Measurements from ENCODE around the gene CFAP299. TPM values are rescaled to one million over a fixed set of nuclear protein-coding genes. Genes with fewer than 3 reads are reported as not detected.

CFAP299 gene
- total and polyA plus RNA-seq, 2 donors (not counting 3 experiments of a cell fraction or from before 2014, with no cell fraction given): not detected

DNA sequence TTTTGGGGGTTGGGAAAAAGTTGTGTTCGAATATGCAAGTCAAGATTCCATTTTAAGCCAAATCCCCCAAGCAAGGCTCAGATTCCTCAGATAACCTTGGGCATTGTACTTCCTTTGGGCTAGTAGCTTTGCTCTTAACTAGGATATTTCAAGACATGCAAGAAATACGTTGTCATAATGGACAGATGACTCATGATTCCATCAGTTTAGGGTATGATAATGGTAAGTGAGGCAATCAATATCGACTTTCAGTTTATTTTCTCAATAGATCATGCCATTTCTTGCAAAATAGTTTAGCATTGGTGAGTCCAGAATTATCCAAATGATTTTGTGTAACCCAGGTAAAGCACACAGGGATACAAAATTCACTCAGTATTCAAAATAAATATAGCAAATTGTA is 25.4 kb downstream of the CFAP299 start:
- Histone ChIP-seq H3K9me3 (replicated peaks; ENCODE audit: control insufficient read depth, insufficient read depth, low read length) (no peaks in the 10 kb centered on the region), H3K27ac (ENCODE audit: insufficient read depth, low read depth, low read length) (no peak overlapping the region), H3K79me2 (ENCODE audit: control insufficient read depth, insufficient read depth, low read length) (no peaks in the 10 kb centered on the region), H3K4me1 (ENCODE audit: control insufficient read depth, extremely low read depth, insufficient read depth, low read length) (no peaks in the 10 kb centered on the region), H3K36me3 (ENCODE audit: control insufficient read depth in 2 of 2, extremely low read depth in 1 of 2, insufficient read depth in 2 of 2, low read length in 2 of 2) (no peaks in the 10 kb centered on the region), H3K9ac (replicated peaks; ENCODE audit: extremely low read depth, insufficient read depth, low read length) (no peak overlapping the region), H2AFZ (ENCODE audit: low read depth, low read length) (no peak overlapping the region), H3K27me3 (ENCODE audit: control insufficient read depth in 2 of 2, insufficient read depth in 2 of 2, low read length in 2 of 2) (peaks cover 2 to 6% of the 10 kb centered on the region in 2 experiments), H3K4me2 (ENCODE audit: insufficient read depth, low read length) (no peak overlapping the region), H3K9me1 (replicated peaks; ENCODE audit: control insufficient read depth, extremely low read depth, insufficient read depth, low read length) (no peaks in the 10 kb centered on the region), H3K4me3 (replicated peaks in 1 of 3; ENCODE audit: insufficient read depth in 1 of 3, low read depth in 1 of 3, low read length in 3 of 3) (no peak overlapping the region), H4K20me1 (replicated peaks; ENCODE audit: control insufficient read depth, extremely low read depth, insufficient read depth, low read length) (no peaks in the 10 kb centered on the region)
- FAIRE-seq (no peak), DNase-seq (ENCODE audit: low read depth, low spot score) (no peak)
- CTCF ChIA-PET: no interaction called here
- dilution Hi-C loops (cut with MboI; ENCODE audit: extremely low pct_ligation_motif_present, low sequenced_read_pairs): no loop called here
- intact Hi-C loops (cut with micrococcal nuclease): loop anchor here (1.0 to 5.0 kb wide), 3 partner anchors 680 to 991 kb away; no protein-coding TSS in a partner anchor
- POLR2A ChIA-PET: no interaction called here
- TF ChIP-seq EZH2 (IDR thresholded peaks at IDR 0.05; ENCODE audit: borderline replicate concordance, low read depth, low read length, severe bottlenecking) (no peak), CTCF (IDR thresholded peaks at IDR 0.05; ENCODE audit: extremely low read depth in 1 of 2, insufficient read depth in 1 of 2, low read depth in 1 of 2, low read length in 2 of 2) (no peak), POLR2AphosphoS5 (IDR thresholded peaks at IDR 0.05; ENCODE audit: insufficient read depth, low read depth, low read length) (no peak), GATA2 (IDR thresholded peaks at IDR 0.05; ENCODE audit: insufficient read depth, insufficient read length, low read depth, low read length) (no peak), FOS (IDR thresholded peaks at IDR 0.05; ENCODE audit: borderline replicate concordance, insufficient read depth, low read length) (no peak)
- TF ChIP-seq, protein P1, sequence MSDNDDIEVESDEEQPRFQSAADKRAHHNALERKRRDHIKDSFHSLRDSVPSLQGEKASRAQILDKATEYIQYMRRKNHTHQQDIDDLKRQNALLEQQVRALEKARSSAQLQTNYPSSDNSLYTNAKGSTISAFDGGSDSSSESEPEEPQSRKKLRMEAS (IDR thresholded peaks at IDR 0.05; ENCODE audit: insufficient read depth, insufficient read length): no peak
- BruUV-seq (replicated peaks): no TSS peak

All from endothelial cell of umbilical vein (primary cell).